Tibial nerve (tissue), 4 donors: Measurements from ENCODE around the gene HSD11B1. TPM values are rescaled to one million over a fixed set of nuclear protein-coding genes. Genes with fewer than 3 reads are reported as not detected.
A peak's percentile ranks its signal among the peaks of the same experiment; 100 is the strongest.

Experiments used
- DNase-seq, 2 donors: peaks; one replicate each; pipeline ENCODE4 v3.0.0-alpha.2; 2019; ENCODE audit warnings: low spot score in 2 of 2
- H3K27ac ChIP-seq, 4 donors: fragments of 200-600 bp; sonication (generic) in 3 of 4; one replicate each; pipeline ENCODE4 v1.5.1; 2017 to 2019; ENCODE audit warnings: mild to moderate bottlenecking in 1 of 4
- H3K27me3 ChIP-seq, 2 donors: fragments of 200-600 bp; sonication (generic) in 1 of 2; one replicate each; pipeline versions ENCODE4 v1.5.1 to v1.6.0; 2017 to 2019
- H3K36me3 ChIP-seq, 3 donors: fragments of 200-600 bp; sonication (generic); one replicate each; pipeline ENCODE4 v1.5.1; 2018 to 2019
- H3K4me1 ChIP-seq, 4 donors: fragments of 200-600 bp; sonication (generic) in 3 of 4; one replicate each; pipeline ENCODE4 v1.5.1; 2017 to 2019
- H3K4me3 ChIP-seq, 4 donors: fragments of 200-600 bp; sonication (generic) in 3 of 4; one replicate each; pipeline ENCODE4 v1.5.1; 2017 to 2019; ENCODE audit warnings: mild to moderate bottlenecking in 1 of 4, moderate library complexity in 1 of 4
- H3K9me3 ChIP-seq, 4 donors: fragments of 200-600 bp; sonication (generic) in 3 of 4; one replicate each; pipeline ENCODE4 v1.5.1; 2017 to 2019
- CTCF ChIP-seq, 5 experiments: fragments of 200-600 bp in 3 of 5; fragments of 450-650 bp in 2 of 5; sonication (generic) in 3 of 5; IDR thresholded peaks; one replicate each; pipeline ENCODE4 v1.5.1; 2016 to 2019; ENCODE audit warnings: antibody characterized with exemption in 5 of 5, mild to moderate bottlenecking in 3 of 5, moderate library complexity in 2 of 5
- EP300 ChIP-seq, 2 donors: sonication (generic); formaldehyde crosslinking; IDR thresholded peaks; one replicate each; pipeline ENCODE4 v1.6.1; 2017; ENCODE audit warnings: antibody characterized with exemption in 2 of 2, mild to moderate bottlenecking in 1 of 2
- POLR2A ChIP-seq, 2 donors: fragments of 450-650 bp; IDR thresholded peaks; one replicate each; pipeline ENCODE4 v1.6.1; 2017; ENCODE audit warnings: antibody characterized with exemption in 2 of 2, mild to moderate bottlenecking in 2 of 2, moderate library complexity in 2 of 2
- WGBS, 2 donors: methylation state at CpG; one replicate each; pipeline ENCODE4 v1.1.5; 2018; 5-methylcytosine and 5-hydroxymethylcytosine counted together
- total RNA-seq, 4 donors: library from RNA; depleted of rRNA; stranded (reverse); fragments of >200 nt; gene quantifications; one replicate each; pipeline ENCODE4 v1.1.0, GENCODE V29; 2016

HSD11B1 gene
- total RNA-seq, 4 donors from 2014 or later: 7.1 to 92.2 (median 19.7) TPM

- Histone ChIP-seq H3K4me1 (peaks cover 0 to 20% (median 0%) of the 10 kb centered on the region in 4 donors), H3K4me3 (no peak overlapping the region), H3K27me3 (no peaks in the 10 kb centered on the region), H3K36me3 (no peaks in the 10 kb centered on the region), H3K27ac (peak overlapping the region in 1 of 4 donors; percentile 45), H3K9me3 (no peaks in the 10 kb centered on the region)
- WGBS, 2 donors: 55 to 56% methylated on average over 3 of the region's 3 CpGs
- no peak for TF ChIP-seq CTCF (IDR thresholded peaks at IDR 0.05)
- peak in 1 of 2 donors; percentile 89 for TF ChIP-seq EP300 (IDR thresholded peaks at IDR 0.05)
- TF ChIP-seq POLR2A (IDR thresholded peaks at IDR 0.05): no peak
- DNase-seq: peak in 1 of 2 donors; percentile 44
Observed at GRCh38 chr1:209733409-209734192, 29.0 kb downstream of the HSD11B1 start.

- DNase-seq: no peak
- WGBS, 2 donors: 66 to 67% methylated on average over 3 of the region's 3 CpGs
- peaks cover 0 to 25% (median 0%) of the 10 kb centered on the region in 4 donors for H3K4me1 ChIP-seq
- no peaks in the 10 kb centered on the region for H3K36me3 ChIP-seq
- no peaks in the 10 kb centered on the region for H3K9me3 ChIP-seq
- H3K27ac ChIP-seq: no peak overlapping the region
- H3K4me3 ChIP-seq: no peak overlapping the region
- no peak for TF ChIP-seq CTCF (IDR thresholded peaks at IDR 0.05)
- H3K27me3 ChIP-seq: no peaks in the 10 kb centered on the region
Observed at GRCh38 chr1:209736490-209737117, 32.0 kb downstream of the HSD11B1 start.

- peaks cover 0 to 29% (median 0%) of the 10 kb centered on the region in 4 donors for H3K4me1 ChIP-seq
- TF ChIP-seq POLR2A (IDR thresholded peaks at IDR 0.05): no peak
- no peak for TF ChIP-seq EP300 (IDR thresholded peaks at IDR 0.05)
- TF ChIP-seq CTCF (IDR thresholded peaks at IDR 0.05): no peak
- H3K36me3 ChIP-seq: no peaks in the 10 kb centered on the region
- no peaks in the 10 kb centered on the region for H3K27me3 ChIP-seq
- no peak overlapping the region for H3K4me3 ChIP-seq
- DNase-seq: no peak
- WGBS, 2 donors: 79 to 86% methylated on average over 5 of the region's 5 CpGs
- no peaks in the 10 kb centered on the region for H3K9me3 ChIP-seq
- H3K27ac ChIP-seq: no peak overlapping the region
Observed at GRCh38 chr1:209737118-209737505, 32.5 kb downstream of the HSD11B1 start.

GRCh38 chr1:209738270-209738669 is 33.6 kb downstream of the HSD11B1 start:
- Histone ChIP-seq H3K36me3 (no peaks in the 10 kb centered on the region), H3K27me3 (no peaks in the 10 kb centered on the region), H3K4me3 (no peak overlapping the region), H3K4me1 (peaks cover 0 to 30% (median 3%) of the 10 kb centered on the region in 4 donors), H3K27ac (no peak overlapping the region), H3K9me3 (no peaks in the 10 kb centered on the region)
- no peak for DNase-seq
- WGBS, 2 donors: 96 to 100% methylated on average over 1 of the region's 1 CpG
- no peak for TF ChIP-seq EP300 (IDR thresholded peaks at IDR 0.05)
- no peak for TF ChIP-seq CTCF (IDR thresholded peaks at IDR 0.05)
- TF ChIP-seq POLR2A (IDR thresholded peaks at IDR 0.05): no peak

- Histone ChIP-seq H3K27me3 (no peaks in the 10 kb centered on the region), H3K36me3 (no peaks in the 10 kb centered on the region)
Observed at GRCh38 chr1:209741193-209741592, 36.5 kb downstream of the HSD11B1 start.

More at GRCh38 chr1:209741193-209741592, 36.5 kb downstream of the HSD11B1 start:
- TF ChIP-seq EP300 (IDR thresholded peaks at IDR 0.05) (no peak), POLR2A (IDR thresholded peaks at IDR 0.05) (no peak), CTCF (IDR thresholded peaks at IDR 0.05) (no peak)
- Histone ChIP-seq H3K27ac (peak overlapping the region in 1 of 4 donors; percentile 77), H3K4me1 (peaks cover 0 to 20% (median 3%) of the 10 kb centered on the region in 4 donors), H3K4me3 (no peak overlapping the region), H3K9me3 (no peaks in the 10 kb centered on the region)
- WGBS, 2 donors: 92 to 93% methylated on average over 3 of the region's 3 CpGs
- no peak for DNase-seq
